ENCODE data around the gene AK9.

- TF ChIP-seq CTCF (IDR thresholded peaks at IDR 0.05): no peak
- TF ChIP-seq RFX5 (IDR thresholded peaks at IDR 0.05; ENCODE audit: low read length): no peak
- TF ChIP-seq YY1 (IDR thresholded peaks at IDR 0.05; ENCODE audit: low read depth): no peak
- TF ChIP-seq RXRA (IDR thresholded peaks at IDR 0.05; ENCODE audit: borderline replicate concordance, low read depth): no peak
Observed at GRCh38 chr6:109506314-109506713, 184.7 kb downstream of the AK9 start.
